Measurements from ENCODE around the gene IPPK.

DNA sequence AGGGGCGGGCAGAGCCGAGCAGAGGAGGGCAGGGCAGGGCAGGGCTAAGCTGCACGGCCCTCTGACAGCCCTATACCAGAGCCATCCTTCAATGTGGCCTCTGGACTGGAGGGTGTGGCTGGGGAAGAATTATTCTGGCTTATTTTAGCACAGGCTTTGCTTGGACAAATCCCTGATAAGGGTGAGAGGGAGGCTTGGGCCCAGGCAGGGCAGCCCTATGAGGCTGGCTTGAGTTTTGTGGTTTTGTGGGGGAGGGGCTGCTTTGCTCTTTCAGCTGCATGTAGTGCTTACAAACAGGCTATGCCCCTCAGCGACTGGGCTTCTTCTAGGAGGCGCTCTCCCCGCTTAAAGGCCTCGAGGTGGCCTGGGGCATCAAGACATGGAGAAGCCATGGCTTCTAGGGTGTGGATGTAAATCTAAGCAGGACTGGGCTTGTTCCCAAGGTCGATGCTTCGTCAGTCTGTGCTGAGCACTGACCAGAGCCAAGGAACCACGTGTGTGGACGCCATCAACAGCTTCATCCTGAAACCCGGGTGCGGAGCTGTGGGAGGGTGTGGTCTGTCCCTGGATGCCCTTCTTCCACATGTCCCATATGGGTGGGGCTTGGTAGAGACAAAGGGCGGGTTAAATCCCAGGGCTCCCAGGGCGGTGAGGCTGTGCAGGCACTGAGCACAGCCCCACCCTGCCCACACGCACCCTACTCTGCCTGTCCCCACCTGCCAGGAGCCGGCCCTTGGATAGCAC lies 45.7 kb upstream of the IPPK start:
- no peak for TF ChIP-seq POLR2A (IDR thresholded peaks at IDR 0.05)
- no peak for TF ChIP-seq CTCF (IDR thresholded peaks at IDR 0.05)
- no peak for TF ChIP-seq POLR2AphosphoS5 (IDR thresholded peaks at IDR 0.05)
